SK-N-SH (cell line): Measurements from ENCODE around the gene FIGN. TPM values are rescaled to one million over a fixed set of nuclear protein-coding genes. Genes with fewer than 3 reads are reported as not detected.

Experiments
- CTCF ChIA-PET: fragments of 300-600, 350-600 bp; formaldehyde crosslinking; extraction: SDS; loops from one replicate; lab custom pipeline; 2021; lab: Yijun Ruan, JAX
- POLR2A ChIA-PET: fragments of 350-600 bp; sonication (Branson Sonifier 250); formaldehyde crosslinking; extraction: SDS; loops from one replicate; lab custom pipeline; 2020; ENCODE audit warnings: antibody characterized with exemption, inconsistent platforms; lab: Yijun Ruan, JAX
- DNase-seq: peaks from one replicate; pipeline ENCODE4 v3.0.0; 2012
- H2AFZ ChIP-seq: fragments of 200-600 bp; sonication (generic); 2 replicates; pipeline ENCODE4 v1.8.1; 2016; ENCODE audit warnings: antibody characterized with exemption, mild to moderate bottlenecking, low read depth
- H3F3A ChIP-seq: fragments of 200-600 bp; sonication (generic); replicated peaks from 2 replicates; pipeline ENCODE3; 2016; ENCODE audit warnings: antibody characterized with exemption, mild to moderate bottlenecking; ENCODE audit not compliant: insufficient read depth
- H3K27ac ChIP-seq, 2 experiments: fragments of 200-500 bp in 1 of 2; fragments of 200-600 bp in 1 of 2; sonication (Bioruptor generic) in 1 of 2; sonication (generic), shearing (Covaris generic) in 1 of 2; 2 replicates each; pipeline versions ENCODE4 v1.5.1 to v1.6.1; 2014 to 2016; ENCODE audit warnings: low read depth in 2 of 2, inconsistent platforms in 1 of 2, low read length in 1 of 2, mild to moderate bottlenecking in 1 of 2, mixed read lengths in 1 of 2
- H3K27me3 ChIP-seq: fragments of 200-600 bp; sonication (generic), shearing (Covaris generic); 2 replicates; pipeline ENCODE4 v1.6.1; 2016; ENCODE audit warnings: mixed run types; ENCODE audit not compliant: insufficient read depth
- H3K36me3 ChIP-seq, 2 experiments: fragments of 200-500 bp in 1 of 2; fragments of 200-600 bp in 1 of 2; sonication (Bioruptor generic) in 1 of 2; sonication (generic) in 1 of 2; replicated peaks in 1 of 2; 2 replicates each; pipeline versions ENCODE3 to v1.5.1; 2014 to 2016; ENCODE audit warnings: low read length in 1 of 2, mild to moderate bottlenecking in 1 of 2; ENCODE audit not compliant: insufficient read depth in 2 of 2, control insufficient read depth in 1 of 2
- H3K4me1 ChIP-seq, 2 experiments: fragments of 200-500 bp in 1 of 2; fragments of 200-600 bp in 1 of 2; sonication (Bioruptor generic) in 1 of 2; sonication (generic), shearing (Covaris generic) in 1 of 2; 2 replicates each; pipeline versions ENCODE4 v1.5.1 to v1.6.1; 2014 to 2016; ENCODE audit warnings: low read depth in 1 of 2, low read length in 1 of 2, mixed run types in 1 of 2; ENCODE audit not compliant: insufficient read depth in 2 of 2, control insufficient read depth in 1 of 2
- H3K4me2 ChIP-seq: fragments of 200-600 bp; sonication (generic), shearing (Covaris generic); 2 replicates; pipeline ENCODE4 v1.6.1; 2017; ENCODE audit warnings: mixed run types
- H3K4me3 ChIP-seq, 2 experiments: fragments of 200-500 bp in 1 of 2; fragments of 200-600 bp in 1 of 2; sonication (Bioruptor generic) in 1 of 2; sonication (generic), shearing (Covaris generic) in 1 of 2; 2 replicates each; pipeline versions ENCODE4 v1.5.1 to v1.8.1; 2014 to 2016; ENCODE audit warnings: low read depth in 2 of 2, inconsistent platforms in 1 of 2, low read length in 1 of 2, mild to moderate bottlenecking in 1 of 2, mixed read lengths in 1 of 2, moderate library complexity in 1 of 2
- H3K79me2 ChIP-seq: fragments of 200-600 bp; sonication (generic); 2 replicates; pipeline ENCODE4 v1.8.1; 2017; ENCODE audit warnings: mild to moderate bottlenecking; ENCODE audit not compliant: insufficient read depth
- H3K9ac ChIP-seq: fragments of 200-600 bp; sonication (generic); 2 replicates; pipeline ENCODE4 v1.6.1; 2017; ENCODE audit warnings: mixed run types
- H3K9me2 ChIP-seq: fragments of 200-600 bp; sonication (generic); 2 replicates; pipeline ENCODE4 v1.6.1; 2017; ENCODE audit warnings: mixed run types
- H3K9me3 ChIP-seq: fragments of 200-600 bp; sonication (generic); 2 replicates; pipeline ENCODE4 v1.6.1; 2017; ENCODE audit warnings: mixed run types, mild to moderate bottlenecking, moderate library complexity
- H4K20me1 ChIP-seq: fragments of 200-600 bp; sonication (generic); 2 replicates; pipeline ENCODE4 v1.6.1; 2017; ENCODE audit warnings: mild to moderate bottlenecking, mixed run types; ENCODE audit not compliant: insufficient read depth
- CTCF ChIP-seq: fragments of 200-600 bp; sonication (generic); IDR thresholded peaks from 2 replicates; pipeline ENCODE4 v1.6.1; 2017; ENCODE audit warnings: antibody characterized with exemption, mild to moderate bottlenecking, moderate library complexity
- ELF1 ChIP-seq: IDR thresholded peaks from 2 replicates; pipeline ENCODE4 v1.4.0; 2012
- EP300 ChIP-seq, 2 experiments: IDR thresholded peaks; 2 replicates each; pipeline versions ENCODE4 v1.4.0 to v1.6.1; 2012; ENCODE audit warnings: borderline replicate concordance in 1 of 2, low read depth in 1 of 2, low read length in 1 of 2
- EZH2phosphoT487 ChIP-seq: fragments of 200-600 bp; sonication (generic); IDR thresholded peaks from 2 replicates; pipeline ENCODE4 v1.6.1; 2017; ENCODE audit warnings: low read depth, mixed run types, mild to moderate bottlenecking, antibody characterized with exemption, moderate library complexity, borderline replicate concordance
- FOSL2 ChIP-seq: IDR thresholded peaks from 2 replicates; pipeline ENCODE4 v1.4.0; 2012; ENCODE audit warnings: low read depth, mild to moderate bottlenecking, moderate library complexity, borderline replicate concordance
- FOXJ3 ChIP-seq: sonication (generic); formaldehyde crosslinking; IDR thresholded peaks from 2 replicates; pipeline ENCODE4 v1.5.1; 2020; ENCODE audit warnings: mild to moderate bottlenecking, missing genetic modification reagents
- FOXM1 ChIP-seq: IDR thresholded peaks from 2 replicates; pipeline ENCODE4 v1.4.0; 2012; ENCODE audit warnings: low read depth, mild to moderate bottlenecking
- GABPA ChIP-seq: IDR thresholded peaks from 2 replicates; pipeline ENCODE4 v1.4.0; 2012; ENCODE audit warnings: low read depth, mild to moderate bottlenecking
- IRF3 ChIP-seq: fragments of 150-350 bp; IDR thresholded peaks from 2 replicates; pipeline ENCODE4 v1.6.1; 2016; ENCODE audit warnings: mild to moderate bottlenecking, low read depth, low read length
- JUND ChIP-seq: IDR thresholded peaks from 2 replicates; pipeline ENCODE4 v1.4.0; 2012
- MEF2A ChIP-seq: IDR thresholded peaks from 2 replicates; pipeline ENCODE4 v1.4.0; 2012; ENCODE audit warnings: low read depth, borderline replicate concordance
- MXI1 ChIP-seq: IDR thresholded peaks from 2 replicates; pipeline ENCODE4 v1.6.1; 2012; ENCODE audit warnings: mild to moderate bottlenecking, low read depth, low read length, improper control_type of control experiment
- NRF1 ChIP-seq: IDR thresholded peaks from 2 replicates; pipeline ENCODE4 v1.6.1; 2012; ENCODE audit warnings: low read depth, mild to moderate bottlenecking, low read length
- PBX3 ChIP-seq: IDR thresholded peaks from 2 replicates; pipeline ENCODE4; 2012
- RAD21 ChIP-seq: IDR thresholded peaks from 2 replicates; pipeline ENCODE4 v1.6.1; 2012; ENCODE audit warnings: mild to moderate bottlenecking, low read length
- RFX5 ChIP-seq: IDR thresholded peaks from 2 replicates; pipeline ENCODE4 v1.6.1; 2012; ENCODE audit warnings: mild to moderate bottlenecking, improper control_type of control experiment, low read length
- SIN3A ChIP-seq: IDR thresholded peaks from 2 replicates; pipeline ENCODE4 v1.6.1; 2012; ENCODE audit warnings: low read depth, mild to moderate bottlenecking, low read length, moderate library complexity, borderline replicate concordance
- SMC3 ChIP-seq: IDR thresholded peaks from 2 replicates; pipeline ENCODE4 v1.6.1; 2012; ENCODE audit warnings: low read depth, low read length, improper control_type of control experiment
- TCF12 ChIP-seq: IDR thresholded peaks from 2 replicates; pipeline ENCODE4 v1.4.0; 2012
- TEAD4 ChIP-seq: IDR thresholded peaks from 2 replicates; pipeline ENCODE4 v1.4.0; 2012; ENCODE audit warnings: mild to moderate bottlenecking, borderline replicate concordance; ENCODE audit not compliant: insufficient read depth
- YY1 ChIP-seq: IDR thresholded peaks from 2 replicates; pipeline ENCODE4 v1.4.0; 2012; ENCODE audit warnings: low read depth, mild to moderate bottlenecking
- ZBTB33 ChIP-seq: IDR thresholded peaks from 2 replicates; pipeline ENCODE4 v1.4.0; 2012; ENCODE audit warnings: low read depth, borderline replicate concordance
- WGBS: methylation state at CpG from one replicate; pipeline ENCODE4 v1.1.6; 2017; ENCODE audit warnings: low lambda C conversion rate; 5-methylcytosine and 5-hydroxymethylcytosine counted together
- polyA plus RNA-seq, 3 experiments: library from polyadenylated mRNA; depleted of rRNA; stranded (reverse); fragments of >200 nt; gene quantifications; 2 replicates each; pipeline ENCODE4 v1.2.3, GENCODE V29; 2012

Gene FIGN
- polyA plus RNA-seq, 1 of the 3 experiments (the other 2 are of a cell fraction) = 0.74 TPM

- CTCF ChIA-PET = no interaction called here
Measured at GRCh38 chr2:163681745-163682144, 54.1 kb downstream of the FIGN start.

GRCh38 chr2:163675388-163675787 lies 60.4 kb downstream of the FIGN start:
- Histone ChIP-seq H2AFZ (no peak overlapping the region), H3K4me2 (no peak overlapping the region), H3K79me2 (no peaks in the 10 kb centered on the region), H3F3A (no peaks in the 10 kb centered on the region), H3K27ac (no peak overlapping the region), H3K9ac (no peak overlapping the region), H3K36me3 (no peaks in the 10 kb centered on the region), H3K9me3 (no peaks in the 10 kb centered on the region), H4K20me1 (no peaks in the 10 kb centered on the region), H3K4me1 (no peaks in the 10 kb centered on the region; a peak in 2 of 4 replicates), H3K9me2 (no peaks in the 10 kb centered on the region), H3K4me3 (no peak overlapping the region), H3K27me3 (no peaks in the 10 kb centered on the region)
- TF ChIP-seq SMC3 = no peak
- no peak for TF ChIP-seq CTCF
- TF ChIP-seq FOXJ3 (CRISPR knock-in tag) = no peak
- TF ChIP-seq TEAD4 = no peak
- TF ChIP-seq MXI1 = no peak
- TF ChIP-seq EZH2phosphoT487 = no peak
- TF ChIP-seq PBX3 = no peak
- TF ChIP-seq IRF3 = no peak
- TF ChIP-seq SIN3A = no peak
- TF ChIP-seq RFX5 = no peak
- no peak for TF ChIP-seq ELF1
- TF ChIP-seq MEF2A = no peak
- no peak for TF ChIP-seq RAD21
- no peak for TF ChIP-seq FOXM1
- no peak for TF ChIP-seq FOSL2
- TF ChIP-seq YY1 = no peak
- TF ChIP-seq EP300 (IDR thresholded peaks at IDR 0.05; ENCODE audit: borderline replicate concordance in 1 of 2, low read depth in 1 of 2, low read length in 1 of 2) = no peak
- TF ChIP-seq ZBTB33 = no peak
- TF ChIP-seq TCF12 = no peak
- no peak for TF ChIP-seq NRF1
- CTCF ChIA-PET = no interaction called here
- POLR2A ChIA-PET = no interaction called here
- DNase-seq = no peak
- 96% methylated on average over 2 of the region's 2 CpGs for WGBS

More at GRCh38 chr2:163681745-163682144, 54.1 kb downstream of the FIGN start:
- H3F3A ChIP-seq = no peaks in the 10 kb centered on the region
- no peaks in the 10 kb centered on the region for H3K79me2 ChIP-seq
- 94% methylated on average over 5 of the region's 5 CpGs for WGBS
- POLR2A ChIA-PET = no interaction called here
- H4K20me1 ChIP-seq = no peaks in the 10 kb centered on the region
- no peaks in the 10 kb centered on the region for H3K9me3 ChIP-seq
- H3K4me3 ChIP-seq = no peak overlapping the region
- H3K4me1 ChIP-seq = no peaks in the 10 kb centered on the region; a peak in 1 of 4 replicates
- no peaks in the 10 kb centered on the region for H3K36me3 ChIP-seq
- H3K9ac ChIP-seq = no peak overlapping the region
- no peak overlapping the region for H3K27ac ChIP-seq
- TF ChIP-seq SIN3A = no peak
- TF ChIP-seq JUND = no peak
- TF ChIP-seq GABPA = no peak
- no peak for TF ChIP-seq FOXM1
- no peak overlapping the region for H2AFZ ChIP-seq
- H3K4me2 ChIP-seq = no peak overlapping the region
- H3K9me2 ChIP-seq = no peaks in the 10 kb centered on the region
- DNase-seq = no peak
- H3K27me3 ChIP-seq = no peaks in the 10 kb centered on the region
